Smooth muscle cell of the brain vasculature (primary cell): ENCODE measurements around the gene AKAP8L.

Experiments
- DNase-seq: peaks from one replicate; pipeline ENCODE4 v3.0.0-alpha.2; 2012; ENCODE audit warnings: low read depth, low spot score

AKAP8L gene, protein sequence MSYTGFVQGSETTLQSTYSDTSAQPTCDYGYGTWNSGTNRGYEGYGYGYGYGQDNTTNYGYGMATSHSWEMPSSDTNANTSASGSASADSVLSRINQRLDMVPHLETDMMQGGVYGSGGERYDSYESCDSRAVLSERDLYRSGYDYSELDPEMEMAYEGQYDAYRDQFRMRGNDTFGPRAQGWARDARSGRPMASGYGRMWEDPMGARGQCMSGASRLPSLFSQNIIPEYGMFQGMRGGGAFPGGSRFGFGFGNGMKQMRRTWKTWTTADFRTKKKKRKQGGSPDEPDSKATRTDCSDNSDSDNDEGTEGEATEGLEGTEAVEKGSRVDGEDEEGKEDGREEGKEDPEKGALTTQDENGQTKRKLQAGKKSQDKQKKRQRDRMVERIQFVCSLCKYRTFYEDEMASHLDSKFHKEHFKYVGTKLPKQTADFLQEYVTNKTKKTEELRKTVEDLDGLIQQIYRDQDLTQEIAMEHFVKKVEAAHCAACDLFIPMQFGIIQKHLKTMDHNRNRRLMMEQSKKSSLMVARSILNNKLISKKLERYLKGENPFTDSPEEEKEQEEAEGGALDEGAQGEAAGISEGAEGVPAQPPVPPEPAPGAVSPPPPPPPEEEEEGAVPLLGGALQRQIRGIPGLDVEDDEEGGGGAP

GRCh38 chr19:15418579-15419412, at the start of gene AKAP8L:
Gene AKAP8L, minus strand, starts transcription at chr19:15418988. Its CDS starts 65 bp downstream, at chr19:15418923.
- DNase-seq: peak; percentile 99

DNA sequence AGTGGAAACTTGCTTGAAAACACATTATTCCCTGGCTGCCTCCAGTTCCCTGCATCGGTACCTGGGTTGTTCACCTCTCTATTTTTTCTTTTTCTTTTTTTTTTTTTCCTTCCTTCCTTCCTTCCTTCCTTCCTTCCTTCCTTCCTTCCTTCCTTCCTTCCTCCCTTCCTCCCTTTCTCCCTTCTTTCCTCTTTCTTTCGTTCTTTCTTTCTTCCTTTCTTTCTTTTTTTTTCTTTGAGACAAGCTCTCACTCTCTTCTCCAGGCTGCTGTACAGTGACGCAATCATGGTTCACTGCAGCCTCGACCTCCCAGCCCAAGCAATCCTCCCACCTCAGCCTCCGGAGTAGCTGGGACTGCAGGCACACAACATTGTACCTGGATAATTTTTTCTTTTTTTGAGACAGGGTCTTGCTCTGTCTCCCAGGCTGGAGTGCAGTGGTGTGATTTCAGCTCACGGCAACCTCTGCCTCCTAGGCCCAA, 49.0 kb upstream of the AKAP8L start:
- no peak for DNase-seq

DNA sequence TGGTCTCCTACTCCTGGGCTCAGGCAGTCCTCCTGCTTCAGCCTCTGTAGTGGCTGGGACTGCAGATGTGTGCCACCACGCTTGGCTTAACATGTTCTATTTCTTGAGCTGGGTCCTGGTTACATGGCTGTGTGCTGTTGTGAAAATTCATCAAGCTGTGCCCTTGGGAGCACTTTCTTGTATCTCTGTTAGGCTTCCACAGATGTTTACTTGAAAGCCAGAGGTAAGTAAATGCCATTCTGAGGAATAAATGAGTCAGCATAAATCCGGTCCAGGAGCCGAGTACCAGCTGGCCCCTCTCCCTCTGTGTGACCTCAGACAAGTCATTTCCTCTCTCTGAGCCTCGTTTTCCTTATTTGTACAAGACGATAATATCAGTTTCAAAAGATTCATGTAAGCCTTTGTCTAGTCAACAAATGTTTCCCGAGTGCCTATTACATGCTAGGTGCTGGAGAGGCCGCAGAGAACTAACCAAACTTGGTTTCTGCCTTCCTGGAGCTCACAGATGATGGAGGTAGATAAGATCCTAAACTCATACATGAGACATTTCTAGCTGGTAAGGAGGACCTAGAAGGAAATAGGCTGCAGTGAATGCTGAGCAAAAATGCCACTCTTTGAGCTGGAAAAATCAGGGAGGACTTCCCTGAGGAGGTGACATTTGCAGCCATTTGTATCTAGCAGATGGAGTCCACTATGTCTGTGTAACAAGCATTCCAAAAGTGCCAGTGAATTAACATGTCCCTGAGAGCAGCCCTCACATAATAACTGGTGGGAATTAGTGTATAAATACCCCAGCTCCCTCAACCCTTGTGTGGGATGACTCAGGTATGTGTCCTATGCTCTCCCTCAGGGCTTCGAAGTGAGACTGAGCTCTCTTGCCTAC, 48.3 kb upstream of the AKAP8L start:
- DNase-seq: no peak

DNA sequence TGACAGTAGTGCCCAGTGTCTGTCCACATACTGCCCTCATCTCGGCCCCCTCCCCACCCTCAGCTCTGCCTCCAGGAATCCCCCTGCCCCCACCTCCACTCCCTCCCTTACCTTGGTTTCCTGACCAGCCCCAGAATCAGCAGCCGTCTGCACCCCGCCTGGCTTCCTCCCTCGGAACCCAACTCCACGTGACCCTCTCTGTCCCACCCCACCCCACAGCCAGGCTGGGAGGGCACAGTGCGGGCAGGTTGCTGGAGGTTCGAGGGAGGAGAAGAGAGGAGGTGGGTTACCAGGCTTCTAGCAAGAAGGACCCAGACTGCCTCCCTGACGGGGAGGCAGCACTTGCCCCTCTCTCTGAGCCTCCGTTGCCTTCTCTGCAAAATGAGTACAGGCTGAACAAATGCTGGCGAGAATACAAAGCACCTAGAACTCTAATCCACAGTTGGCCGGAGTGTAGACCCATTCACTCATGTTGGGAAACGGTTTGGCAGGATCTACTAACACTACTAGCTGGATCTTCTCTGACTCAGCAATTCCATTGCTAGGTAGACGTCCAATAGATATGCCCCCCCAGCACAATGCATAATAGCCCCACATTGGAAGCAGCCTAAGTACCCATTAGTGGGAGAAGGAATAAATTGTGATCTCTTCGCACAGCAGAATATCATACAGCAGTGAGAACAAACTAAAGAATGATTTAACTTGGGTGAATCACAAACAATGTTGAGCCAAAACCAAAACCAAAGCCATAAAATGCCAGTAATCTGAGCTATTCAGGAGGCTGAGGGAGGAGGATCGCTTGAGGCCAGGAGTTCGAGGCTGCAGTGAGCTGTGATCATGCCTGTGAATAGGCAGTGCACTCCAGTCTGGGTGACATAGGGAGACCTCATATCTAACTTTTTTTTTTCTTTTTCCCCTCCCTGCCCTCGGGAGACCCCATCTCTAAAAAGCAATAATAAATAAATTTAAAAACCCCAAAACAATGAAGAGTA, 45.9 kb upstream of the AKAP8L start, which contains the start of gene RASAL3:
Gene RASAL3 (minus strand): TSS at position 151 of the 992 bp plus-strand sequence. CDS start 186 bp downstream, outside the sequence.
- no peak for DNase-seq

- no peak for DNase-seq
These were observed 45.1 kb upstream of the AKAP8L start for GRCh38 chr19:15463861-15464371.

- DNase-seq: no peak
These were observed 42.9 kb upstream of the AKAP8L start for GRCh38 chr19:15461694-15462093.

GRCh38 chr19:15457701-15458484, 39.1 kb upstream of the AKAP8L start:
- DNase-seq: no peak

DNA sequence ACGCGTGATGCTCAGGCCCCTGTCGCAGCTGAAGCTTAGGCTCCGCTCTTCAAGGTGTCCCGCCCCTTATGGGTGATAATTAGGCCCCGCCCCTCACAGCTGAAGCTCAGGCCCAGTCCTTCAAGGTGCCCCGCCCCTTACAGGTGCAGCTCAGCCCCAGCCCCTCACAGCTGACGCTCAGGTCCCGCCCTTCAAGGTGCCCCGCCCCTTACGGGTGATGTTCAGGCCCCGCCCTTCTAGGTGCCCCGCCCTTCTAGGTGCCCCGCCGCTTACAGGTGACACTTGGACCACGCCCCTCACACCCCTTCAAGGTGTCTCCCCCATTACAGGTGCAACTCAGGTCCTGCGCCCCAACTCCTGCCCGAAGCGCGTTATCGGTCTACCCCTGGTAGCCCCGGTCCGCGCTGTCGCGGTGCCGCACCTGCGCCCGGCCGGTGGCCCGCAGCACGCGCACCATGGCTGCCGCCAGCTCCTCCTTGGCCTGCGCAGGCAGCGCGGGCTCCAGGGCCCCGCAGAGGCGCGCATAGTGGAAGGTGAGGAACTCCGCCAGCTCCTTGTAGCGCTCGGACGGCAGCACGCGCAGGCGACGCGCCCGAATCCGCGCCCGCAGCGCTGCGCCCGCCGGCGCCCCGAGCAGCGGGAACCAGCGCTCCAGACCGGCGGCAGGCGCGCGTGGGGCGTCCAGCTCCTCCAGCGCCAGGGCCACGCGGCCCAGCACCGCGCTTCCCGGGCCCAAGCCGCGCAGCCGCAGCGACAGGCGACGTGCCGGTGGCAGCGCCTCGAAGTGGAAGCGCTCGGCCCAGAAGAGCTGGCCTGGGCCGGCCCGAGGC, 38.3 kb upstream of the AKAP8L start:
- no peak for DNase-seq

DNA sequence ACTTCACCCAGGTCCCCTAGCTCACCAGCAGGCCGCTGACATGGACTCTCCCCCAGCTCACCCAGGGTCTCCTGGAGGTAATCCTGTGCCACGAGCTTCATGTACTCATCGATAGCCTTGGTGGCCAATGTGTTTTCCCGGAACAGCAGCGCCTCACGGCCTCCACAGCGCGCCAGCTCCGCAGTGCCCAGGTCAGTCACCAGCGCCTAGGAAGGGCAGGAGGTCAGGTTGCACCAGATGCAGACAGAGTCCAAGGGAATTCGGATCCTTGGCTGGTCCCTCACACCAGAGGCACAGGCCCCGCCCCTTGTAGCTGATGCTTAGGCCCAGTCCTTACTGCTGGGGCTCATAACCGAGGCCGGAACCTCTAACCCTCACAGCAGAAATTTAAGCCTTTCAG, 37.7 kb upstream of the AKAP8L start:
- no peak for DNase-seq

DNA sequence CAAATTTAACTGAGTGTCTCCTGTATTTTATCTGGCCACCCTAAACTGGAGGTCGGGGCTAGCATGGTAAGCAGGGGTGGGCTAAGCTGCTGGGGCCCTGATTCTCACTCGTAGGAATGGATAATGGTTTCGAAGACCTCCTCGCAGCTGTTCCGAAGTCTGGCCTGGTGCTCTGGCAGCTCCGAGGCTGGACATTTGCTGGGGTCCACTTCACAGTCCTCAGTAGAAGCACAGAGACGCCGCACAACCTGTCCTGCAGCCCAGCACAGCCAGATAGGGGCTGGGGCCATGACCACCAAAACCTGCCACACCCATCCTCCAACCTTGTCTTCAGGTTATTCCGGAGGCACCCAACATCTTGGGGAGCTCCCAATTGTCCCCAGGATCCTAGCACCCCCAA, 37.2 kb upstream of the AKAP8L start:
- no peak for DNase-seq

DNA sequence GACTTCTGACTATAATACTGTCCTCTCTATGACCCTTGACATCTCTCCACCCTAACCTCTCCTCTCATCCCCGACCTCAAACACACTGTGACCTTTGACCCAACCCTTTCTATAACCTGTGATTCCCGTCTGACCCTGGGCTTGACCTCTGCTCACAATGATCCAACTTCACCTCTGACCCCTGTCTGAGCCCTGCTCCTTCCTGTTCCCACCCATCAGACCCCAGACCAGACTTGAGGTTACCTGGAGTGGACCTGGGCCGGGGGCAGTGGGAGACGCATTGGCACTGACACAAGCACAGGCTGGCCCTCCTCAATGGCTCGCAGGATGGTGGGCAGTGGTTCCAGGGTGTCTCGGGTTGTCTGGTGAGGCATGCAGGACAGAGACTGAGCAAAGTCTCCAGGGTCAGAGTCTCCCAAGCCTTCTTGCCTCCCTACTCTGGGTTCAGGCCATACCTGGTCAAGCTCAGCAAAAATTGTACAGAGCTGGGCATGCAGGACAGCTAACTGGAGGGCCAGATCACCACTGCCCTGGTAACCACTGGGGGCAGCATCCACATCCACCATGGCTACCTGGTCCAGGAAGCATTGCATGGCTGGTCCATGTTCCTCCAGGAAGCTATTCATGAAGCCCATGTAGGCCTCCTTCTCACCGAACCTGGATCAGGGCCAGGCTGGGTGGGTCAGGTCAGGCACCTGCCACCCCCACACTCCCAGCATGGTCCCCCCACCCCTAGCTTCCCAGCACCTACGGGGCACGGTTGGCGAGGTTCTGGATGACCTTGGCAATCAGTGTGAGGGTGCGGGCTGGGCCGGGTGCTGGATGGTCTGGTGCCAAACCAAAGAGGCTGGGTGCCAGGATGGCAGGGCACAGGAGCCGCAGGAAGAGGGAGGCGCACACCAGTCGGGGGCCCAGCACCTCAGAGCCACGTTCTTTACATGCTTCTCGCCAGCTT, 35.4 kb upstream of the AKAP8L start:
- DNase-seq: no peak

DNA sequence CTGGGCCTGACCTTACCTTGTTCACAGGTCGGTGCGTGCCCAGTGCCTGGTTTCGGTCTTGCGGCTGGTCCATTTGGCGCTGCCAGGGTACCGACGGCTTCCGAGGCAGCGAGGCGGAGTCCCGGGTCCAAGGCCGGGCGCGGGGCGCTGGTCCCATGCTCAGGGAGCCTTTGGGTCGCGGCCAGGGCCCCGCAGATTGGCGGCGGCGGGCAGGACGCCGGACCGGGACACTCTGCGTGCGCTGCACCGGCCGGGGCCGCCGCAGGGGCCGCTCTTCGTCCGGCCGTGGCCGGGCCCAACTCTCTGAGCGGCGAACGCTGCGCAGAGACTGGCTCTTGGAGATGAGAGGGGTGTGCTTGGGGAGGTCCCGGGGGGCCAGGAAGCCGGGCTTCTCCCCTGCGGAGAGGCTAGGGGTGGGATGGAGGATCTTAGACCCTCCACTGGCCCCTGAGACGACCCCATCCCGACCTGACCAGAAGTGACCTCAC, 34.3 kb upstream of the AKAP8L start:
- no peak for DNase-seq

- DNase-seq: peak; percentile 70
These were observed 33.6 kb upstream of the AKAP8L start for GRCh38 chr19:15452111-15453047.

DNA sequence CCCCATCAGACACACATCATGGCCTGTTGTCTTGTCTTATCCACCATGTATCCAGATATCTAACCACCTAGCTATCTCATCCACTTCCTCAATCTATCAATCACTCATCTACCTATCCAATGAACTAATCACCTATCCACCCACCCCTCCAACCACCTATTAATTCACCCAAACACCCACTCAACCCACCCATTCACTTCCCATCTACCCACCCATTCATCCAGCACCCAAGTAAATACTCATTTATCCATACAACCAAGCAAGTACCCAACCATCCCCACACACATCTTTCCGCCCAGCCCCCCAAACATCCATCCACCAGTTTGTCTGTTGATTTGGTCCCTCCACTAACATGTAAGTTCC, 31.7 kb upstream of the AKAP8L start:
- DNase-seq: no peak
